Stimulated activated CD8-positive, alpha-beta memory T cell treated with anti-CD3 and anti-CD28 coated beads, Interleukin-7, amount 100 ng/mL, for 48 hours (primary cell): ENCODE measurements around the gene CYP27A1.

Experiments used
- DNase-seq, 2 donors: peaks; one replicate each; pipeline ENCODE4 v3.0.0-alpha.2; 2020; ENCODE audit warnings: low read depth in 1 of 2; ENCODE audit errors: extremely low read depth in 1 of 2

CYP27A1 gene

DNA sequence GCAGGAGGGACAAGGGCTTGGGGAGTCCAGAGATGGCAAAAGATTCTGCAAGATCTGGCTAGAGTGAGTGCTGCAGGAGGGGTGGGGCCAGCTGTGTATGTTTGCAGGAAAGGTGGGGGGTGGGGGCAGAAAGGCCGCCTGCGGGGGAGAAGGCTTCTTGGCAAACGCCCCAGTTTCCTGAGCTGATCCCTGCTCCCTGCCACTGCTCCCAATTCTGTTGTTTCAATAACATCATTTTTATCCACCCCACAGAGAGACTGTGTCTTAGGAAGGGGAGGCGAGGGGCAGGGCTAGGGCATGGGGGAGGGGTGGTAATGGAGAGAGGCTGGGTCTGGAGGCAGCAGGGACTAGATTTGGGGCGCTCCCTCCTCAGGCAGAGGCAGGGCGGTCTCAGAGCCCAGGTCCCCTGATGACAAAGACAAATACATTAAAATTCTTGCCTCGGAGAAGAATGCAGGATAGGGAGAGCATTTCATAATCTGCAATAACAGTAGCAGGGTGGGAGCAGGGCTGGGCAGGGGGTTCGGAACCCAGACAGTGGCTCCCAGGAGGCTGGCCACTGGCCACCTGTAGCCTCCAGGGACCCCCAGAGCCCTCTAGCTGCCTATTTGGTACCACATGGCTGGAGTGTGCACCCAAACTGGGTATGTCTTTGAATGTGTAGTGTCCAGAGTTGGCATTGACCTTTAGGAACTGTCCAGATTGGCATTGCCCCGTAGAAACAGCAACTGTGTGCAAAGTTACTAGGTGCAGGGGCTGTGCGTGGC, 75.6 kb downstream of the CYP27A1 start:
- no peak for DNase-seq

DNA sequence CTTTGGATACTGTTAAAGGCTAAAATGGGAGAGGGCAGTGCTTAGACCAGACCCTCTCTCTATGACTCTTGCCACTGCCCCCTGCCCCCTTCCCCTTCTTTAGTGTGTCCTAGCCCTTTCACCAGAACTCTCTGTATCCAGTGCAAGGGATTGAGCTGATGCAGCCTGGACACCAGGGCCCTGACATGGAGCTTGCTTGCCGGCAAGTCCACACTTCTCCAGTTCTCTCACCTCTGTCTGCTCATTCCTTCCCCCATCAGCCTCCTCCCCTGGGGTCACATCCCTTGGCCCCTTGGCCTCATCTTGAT, 76.1 kb downstream of the CYP27A1 start:
- DNase-seq: no peak

DNA sequence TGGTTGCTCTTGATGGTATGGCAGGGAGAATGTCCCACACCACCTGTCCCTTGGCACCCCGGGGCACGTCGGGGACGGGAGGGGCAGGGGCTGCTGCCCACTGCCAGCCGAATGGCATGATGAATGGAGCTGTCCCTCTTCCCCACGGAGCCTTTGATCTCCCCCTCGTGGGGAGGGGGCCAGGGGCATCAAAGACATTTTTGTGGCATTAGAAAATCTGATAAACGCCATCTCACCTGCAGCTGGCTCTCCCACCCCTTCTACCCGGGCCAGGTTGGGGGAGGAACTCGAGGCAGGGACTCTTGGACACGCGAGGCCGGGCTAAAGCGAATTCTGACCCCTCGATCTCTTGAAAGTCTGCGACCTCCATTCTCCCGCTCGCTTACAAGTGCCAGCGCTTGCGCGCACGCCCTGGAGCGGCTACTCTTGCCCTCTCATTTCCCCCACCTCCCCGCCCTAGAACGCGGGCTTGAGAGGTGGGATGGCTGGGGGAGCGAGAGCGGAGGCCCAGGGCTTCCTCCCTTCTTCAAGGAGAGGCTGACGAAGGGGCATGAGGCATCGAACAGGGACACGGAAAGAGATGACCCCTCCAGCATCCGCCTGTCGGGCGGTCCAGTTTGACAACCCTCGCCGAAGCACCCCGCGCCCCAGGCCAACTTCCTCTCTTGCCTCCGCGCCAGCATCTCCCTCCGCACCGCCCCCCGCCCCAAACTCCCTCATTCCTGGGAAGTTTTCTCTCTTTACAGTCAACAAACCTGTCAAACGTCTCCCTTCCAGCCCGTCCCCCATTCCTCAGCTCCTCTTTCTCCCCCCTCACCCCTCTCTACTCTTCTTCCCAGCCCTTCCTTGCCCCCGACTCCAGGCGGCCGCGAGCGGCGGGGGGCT, 77.0 kb downstream of the CYP27A1 start:
- DNase-seq: no peak

DNA sequence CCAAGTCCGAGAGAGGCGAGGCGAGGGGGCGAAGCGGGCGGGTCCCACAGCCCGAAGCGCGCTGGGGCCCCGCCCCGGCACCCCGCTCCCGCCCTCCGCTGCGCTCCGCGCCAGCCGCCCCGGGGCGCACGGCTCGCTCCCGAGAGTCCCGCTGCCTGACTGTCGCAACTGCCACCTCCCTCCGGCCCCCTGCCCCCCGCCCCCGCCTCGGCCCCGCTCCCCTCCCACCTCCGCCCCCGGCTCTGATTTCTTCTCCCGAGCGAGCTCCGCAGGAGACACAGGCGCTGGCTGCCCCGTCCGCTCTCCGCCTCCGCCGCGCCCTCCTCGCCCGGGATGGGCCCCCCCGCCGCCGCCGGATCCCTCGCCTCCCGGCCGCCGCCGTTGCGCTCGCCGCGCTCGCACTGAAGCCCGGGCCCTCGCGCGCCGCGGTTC, 77.6 kb downstream of the CYP27A1 start, which contains the start of gene WNT6:
Gene WNT6, plus strand, starts transcription at position 250 of the 432 bp plus-strand sequence. CDS start 233 bp downstream, outside the sequence.
- no peak for DNase-seq

DNA sequence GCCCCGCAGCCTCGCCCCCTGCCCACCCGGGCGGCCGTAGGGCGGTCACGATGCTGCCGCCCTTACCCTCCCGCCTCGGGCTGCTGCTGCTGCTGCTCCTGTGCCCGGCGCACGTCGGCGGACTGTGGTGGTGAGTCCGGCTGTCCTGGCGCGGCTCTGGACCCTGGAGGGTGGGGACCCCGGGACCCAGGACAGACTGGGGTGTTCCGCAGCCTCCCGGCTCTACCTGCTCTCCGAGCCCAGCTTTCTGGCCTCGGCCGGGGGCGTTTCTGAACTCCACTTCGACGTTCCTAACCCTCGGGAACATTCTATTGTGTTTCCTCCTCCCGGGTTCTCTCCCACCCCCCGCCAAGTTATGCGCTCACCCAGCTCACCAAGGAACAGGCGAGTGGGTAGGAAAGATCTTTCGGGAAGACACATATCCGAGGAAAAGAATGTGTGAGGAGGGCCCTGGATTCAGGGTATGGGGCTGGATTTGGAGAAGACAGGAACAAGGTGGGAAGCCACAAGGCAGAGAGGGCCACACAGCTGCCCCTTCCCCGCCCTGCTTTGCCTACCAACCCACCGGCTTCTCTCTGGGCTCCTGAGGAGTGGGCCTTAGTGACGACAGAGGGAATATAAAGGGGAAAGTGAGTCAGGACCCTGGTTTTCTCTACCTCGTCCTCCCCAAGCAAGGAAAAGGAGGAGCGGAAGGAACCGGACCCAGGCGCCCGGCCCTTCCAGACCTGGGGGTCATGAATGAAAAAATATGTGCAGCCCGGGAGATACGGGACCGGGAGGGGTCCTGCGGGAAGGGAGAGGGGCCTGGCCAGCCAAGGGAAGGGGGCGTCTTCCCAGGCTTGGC, 78.3 kb downstream of the CYP27A1 start:
- no peak for DNase-seq

DNA sequence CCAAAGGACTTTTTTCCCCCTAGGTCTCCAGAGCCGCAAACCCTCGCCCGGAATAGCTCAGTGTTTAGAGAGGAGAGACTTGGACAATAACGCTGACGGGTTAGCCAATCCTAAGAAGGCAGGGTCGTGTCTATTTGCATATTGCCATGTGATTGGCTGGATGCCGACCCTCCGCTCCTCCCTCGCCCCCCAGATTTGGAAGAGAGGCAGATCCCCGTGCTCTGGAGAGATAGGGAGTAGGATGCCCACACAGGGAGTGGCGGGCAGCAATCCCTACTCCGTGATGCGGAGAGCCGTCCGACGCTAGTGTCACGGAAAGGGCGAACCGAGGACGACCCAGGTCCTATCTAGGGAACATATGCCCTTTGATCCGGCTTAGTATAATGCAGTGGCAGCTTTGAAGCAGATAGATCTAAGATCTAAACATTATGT, 79.0 kb downstream of the CYP27A1 start:
- DNase-seq: no peak

DNA sequence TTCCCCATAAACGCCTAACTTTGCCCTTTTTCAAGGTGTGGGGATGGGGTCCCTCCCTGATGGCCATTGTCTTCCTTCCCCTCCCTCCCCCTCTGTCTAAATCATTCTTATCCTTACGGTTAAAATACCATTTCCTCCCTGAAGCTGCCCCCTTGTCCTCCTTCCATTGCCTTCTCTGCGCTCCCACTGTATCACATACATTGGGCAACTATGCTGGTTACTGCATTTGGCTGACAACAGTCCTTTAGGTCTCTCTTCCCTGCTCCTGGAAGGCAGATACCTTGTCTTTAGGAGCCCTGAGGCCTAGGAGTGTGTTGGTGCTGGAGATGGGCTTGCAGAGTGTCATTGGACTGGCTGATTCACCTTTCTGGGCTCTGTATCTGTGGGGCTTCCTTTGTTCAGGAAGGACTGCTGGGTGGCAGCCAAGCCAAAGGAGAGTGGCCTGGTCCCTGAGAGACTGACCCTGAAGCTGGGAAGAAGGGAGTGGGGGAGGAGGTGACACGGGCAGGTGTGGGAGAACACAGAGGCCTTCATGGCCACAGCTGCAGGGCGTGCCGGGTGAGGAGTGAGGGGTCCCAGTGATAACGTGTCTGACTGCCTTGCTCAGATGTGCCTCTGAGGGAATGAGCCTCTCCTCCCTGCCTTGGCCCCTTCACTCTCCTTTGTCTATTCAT, 79.8 kb downstream of the CYP27A1 start:
- DNase-seq: no peak

DNA sequence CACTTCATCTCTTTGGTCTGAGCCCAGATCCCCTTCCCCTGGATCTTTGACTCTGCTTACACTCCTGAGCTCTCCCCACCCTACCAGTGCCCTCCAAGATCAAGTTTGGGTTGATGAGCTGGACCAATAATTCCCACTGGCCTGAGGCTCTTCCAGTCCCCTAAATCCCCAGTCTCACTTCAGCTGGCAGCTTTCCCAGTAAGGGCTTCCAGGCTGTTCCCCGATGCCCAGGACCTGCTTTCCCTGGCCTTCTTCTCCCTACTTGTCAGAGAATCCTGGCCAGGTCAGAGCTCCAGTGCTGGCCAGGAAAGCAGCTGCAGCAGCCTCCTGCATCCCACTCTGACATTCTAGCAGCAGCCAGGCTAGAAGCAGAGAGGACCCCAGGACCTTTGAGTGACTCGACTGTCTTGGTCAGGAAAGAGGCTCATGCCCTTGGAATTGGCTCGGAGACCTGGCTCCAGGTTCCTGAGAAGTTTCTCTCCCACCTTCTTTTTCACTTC, 81.1 kb downstream of the CYP27A1 start:
- no peak for DNase-seq
